ENCODE measurements around the gene TRERF1.

Gene TRERF1

DNA sequence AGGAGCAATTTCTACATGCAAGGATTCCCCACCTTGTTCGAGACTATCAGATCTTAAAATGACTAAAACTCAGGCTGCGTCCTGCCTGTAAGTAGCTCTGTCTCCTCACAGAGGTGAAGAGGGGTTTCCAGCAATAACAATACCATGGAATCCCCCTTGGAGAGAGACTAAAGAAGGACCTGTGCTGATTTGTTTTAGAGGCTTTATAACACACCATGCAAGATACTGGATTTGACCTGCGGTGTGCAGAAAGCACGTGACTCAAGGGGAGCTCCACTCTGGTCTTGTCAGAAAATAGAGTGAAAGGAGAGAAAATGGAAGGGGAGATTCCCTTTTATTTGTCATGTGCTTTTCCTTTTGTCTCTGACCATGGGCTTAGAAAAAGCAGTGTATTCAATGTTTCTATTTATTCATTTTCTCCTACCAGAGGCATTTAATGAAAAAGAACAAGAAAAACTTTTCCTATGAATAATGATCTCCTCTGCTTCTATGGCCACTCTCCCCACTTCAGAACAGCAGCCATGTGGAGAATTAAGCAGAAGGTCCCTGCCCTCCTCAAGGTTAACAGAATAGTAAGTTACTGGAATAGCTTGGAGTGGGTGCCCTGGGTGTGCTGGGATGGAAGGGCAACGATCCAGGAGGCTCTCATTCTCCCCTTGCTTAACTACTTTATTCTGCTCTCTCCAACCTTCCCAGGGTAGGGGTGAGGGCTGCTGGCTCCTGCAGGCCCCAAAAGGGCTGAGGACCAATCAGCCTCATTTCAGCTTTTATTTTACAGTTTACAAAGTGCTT lies 214.8 kb downstream of the TRERF1 start:
- H4K20me1 ChIP-seq: no peaks in the 10 kb centered on the region
- TF ChIP-seq Cebpa-rat (IDR thresholded peaks at IDR 0.05): no peak
- no peak overlapping the region for H3K4me3 ChIP-seq
- no peaks in the 10 kb centered on the region for H3K4me1 ChIP-seq
- no peaks in the 10 kb centered on the region for H3K9me3 ChIP-seq (replicated peaks in 1 of 11)
- H3K4me2 ChIP-seq: no peak overlapping the region
- H3K27ac ChIP-seq: no peak overlapping the region
- H3K36me3 ChIP-seq: peaks cover 51 to 97% (median 78%) of the 10 kb centered on the region in 11 experiments
- H3K27me3 ChIP-seq: no peaks in the 10 kb centered on the region
- no peak overlapping the region for H3K9ac ChIP-seq

DNA sequence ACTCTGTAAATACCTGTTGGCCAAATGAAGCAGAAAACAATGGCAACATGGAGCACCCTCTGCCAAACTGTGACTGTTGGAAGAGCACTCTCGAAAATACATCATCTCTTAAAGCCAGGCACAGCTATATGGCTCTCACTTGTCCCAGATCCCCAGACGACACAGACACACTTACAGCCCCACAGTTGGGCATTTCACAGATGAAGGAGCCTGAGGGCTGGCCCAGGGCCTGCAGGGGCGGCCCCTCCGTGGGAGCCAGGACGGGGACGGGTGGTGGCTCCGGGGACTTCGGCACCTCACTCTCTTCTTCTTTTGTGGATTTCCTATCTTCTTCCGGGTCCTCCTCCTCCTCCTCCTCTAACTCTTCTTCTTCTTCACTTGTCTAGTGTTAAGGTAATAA lies 215.7 kb downstream of the TRERF1 start:
- Histone ChIP-seq H3K4me3 (no peak overlapping the region), H3K4me2 (no peak overlapping the region), H4K20me1 (no peaks in the 10 kb centered on the region), H3K36me3 (peaks cover 43 to 95% (median 78%) of the 10 kb centered on the region in 11 experiments), H3K27ac (no peak overlapping the region), H3K9ac (no peak overlapping the region), H3K9me3 (replicated peaks in 1 of 11) (no peaks in the 10 kb centered on the region), H3K27me3 (no peaks in the 10 kb centered on the region), H3K4me1 (no peaks in the 10 kb centered on the region)
- TF ChIP-seq Cebpa-rat (IDR thresholded peaks at IDR 0.05): no peak

DNA sequence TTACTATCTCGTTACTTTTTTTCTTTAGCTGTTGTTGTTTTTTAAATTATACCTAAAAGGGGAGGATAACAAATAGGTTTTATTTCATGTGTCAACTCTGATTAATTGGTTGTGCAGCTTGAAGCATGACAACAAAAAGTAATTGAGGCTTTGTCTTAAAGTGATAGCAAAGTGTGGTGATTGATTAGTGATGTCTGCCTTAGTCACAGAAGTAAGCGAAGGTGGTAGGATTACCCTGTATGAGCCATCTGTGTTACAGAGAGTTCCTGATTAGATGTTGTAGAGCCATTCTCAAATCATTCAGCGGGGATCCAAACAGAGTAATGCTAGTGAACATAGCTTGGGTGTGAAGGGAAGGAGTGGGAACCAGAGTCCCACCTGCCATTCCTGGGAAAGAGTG lies 219.7 kb downstream of the TRERF1 start:
- Histone ChIP-seq H3K9ac (no peak overlapping the region), H4K20me1 (no peaks in the 10 kb centered on the region), H3K36me3 (peaks cover 45 to 96% (median 80%) of the 10 kb centered on the region in 11 experiments), H3K4me3 (no peak overlapping the region), H3K4me2 (no peak overlapping the region), H3K9me3 (replicated peaks in 1 of 11) (no peaks in the 10 kb centered on the region), H3K27ac (no peak overlapping the region), H3K4me1 (no peaks in the 10 kb centered on the region), H3K27me3 (no peaks in the 10 kb centered on the region)
- TF ChIP-seq Cebpa-rat (IDR thresholded peaks at IDR 0.05): no peak

DNA sequence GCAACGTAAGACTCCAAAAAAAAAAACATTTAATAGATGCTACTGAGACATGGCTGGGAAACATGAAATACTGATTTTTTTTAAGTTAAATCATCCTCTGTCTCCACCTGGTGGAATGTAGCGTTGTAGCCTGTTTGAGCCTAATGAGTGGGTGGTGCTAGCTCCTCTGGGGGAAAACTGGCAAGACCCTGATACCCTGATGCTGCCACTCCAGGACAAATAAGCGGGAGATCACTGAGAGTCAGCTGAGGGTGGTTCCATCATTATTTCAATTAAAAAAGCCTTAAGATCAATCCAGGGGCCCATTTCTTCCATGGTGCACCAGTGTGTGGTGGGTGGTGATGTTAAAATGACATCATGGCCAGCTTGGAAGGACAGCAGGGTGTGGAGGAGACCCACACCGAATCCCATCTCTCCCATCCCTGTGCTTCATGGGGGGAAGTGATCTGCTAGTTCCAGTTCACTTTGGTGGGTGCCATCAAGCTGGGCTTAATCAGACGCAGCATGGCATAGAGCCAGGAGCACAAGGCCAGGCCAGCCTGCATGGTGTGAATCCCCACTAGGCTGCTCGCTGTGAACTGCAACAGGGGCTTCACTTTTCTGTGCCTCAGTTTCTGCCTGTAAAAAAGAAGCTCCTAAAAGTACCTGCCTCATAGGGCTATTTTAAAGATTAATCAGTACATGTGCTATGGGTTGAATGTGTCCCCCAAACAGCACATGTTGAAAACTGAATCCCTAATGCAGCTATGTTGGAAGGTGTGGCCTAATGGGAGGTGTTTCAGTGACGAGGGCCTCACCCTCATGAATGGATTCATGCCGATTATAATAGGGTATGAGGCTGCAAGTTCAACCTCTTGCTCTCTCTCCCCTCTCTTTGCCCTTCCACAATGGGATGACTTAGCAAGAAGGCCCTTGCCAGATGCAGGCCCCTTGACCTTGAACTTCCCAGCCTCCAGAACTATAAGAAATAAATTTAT lies 221.1 kb downstream of the TRERF1 start:
- no peak for TF ChIP-seq Cebpa-rat (IDR thresholded peaks at IDR 0.05)
- Histone ChIP-seq H3K27ac (no peak overlapping the region), H3K4me2 (no peak overlapping the region), H3K9me3 (replicated peaks in 1 of 11) (no peaks in the 10 kb centered on the region), H3K36me3 (peaks cover 35 to 92% (median 71%) of the 10 kb centered on the region in 11 experiments), H3K4me1 (no peaks in the 10 kb centered on the region), H4K20me1 (no peaks in the 10 kb centered on the region), H3K27me3 (no peaks in the 10 kb centered on the region), H3K4me3 (no peak overlapping the region), H3K9ac (no peak overlapping the region)

DNA sequence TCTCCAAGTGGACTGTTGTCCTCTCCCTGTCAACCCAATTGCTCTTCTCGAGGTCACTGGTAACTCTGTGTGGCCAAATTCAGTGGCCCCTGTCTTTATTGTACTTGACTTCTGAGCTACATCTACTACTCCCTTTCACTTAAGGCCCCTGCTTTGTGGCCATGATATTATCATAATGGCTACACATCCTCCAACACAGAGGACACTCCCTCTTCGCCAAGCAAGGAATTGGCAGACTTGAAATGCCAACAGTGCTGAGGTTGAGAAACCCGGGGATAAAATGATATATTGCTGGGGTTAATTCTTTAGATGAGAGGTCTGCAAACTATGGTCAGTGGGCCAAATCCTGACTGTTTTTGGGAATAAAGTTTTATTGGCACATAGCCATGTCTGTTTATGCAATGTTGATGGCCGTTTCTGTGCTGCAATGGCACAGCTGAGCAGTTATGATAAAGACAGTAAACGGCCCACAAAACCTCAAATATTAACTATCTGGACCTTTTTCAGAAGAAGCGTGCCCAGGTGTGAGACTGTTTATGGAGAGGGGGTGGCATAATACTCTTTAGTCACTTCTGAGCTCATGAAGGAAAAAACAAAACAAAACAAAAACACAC lies 222.1 kb downstream of the TRERF1 start:
- Histone ChIP-seq H3K4me1 (peaks cover 0 to 4% (median 0%) of the 10 kb centered on the region in 10 experiments; a peak in 3 of 20 replicates), H3K27me3 (no peaks in the 10 kb centered on the region), H3K27ac (no peak overlapping the region), H3K4me2 (no peak overlapping the region), H3K9me3 (replicated peaks in 1 of 11) (no peaks in the 10 kb centered on the region), H3K9ac (no peak overlapping the region), H3K4me3 (no peak overlapping the region), H4K20me1 (no peaks in the 10 kb centered on the region), H3K36me3 (peaks cover 28 to 84% (median 65%) of the 10 kb centered on the region in 11 experiments)
- no peak for TF ChIP-seq Cebpa-rat (IDR thresholded peaks at IDR 0.05)

DNA sequence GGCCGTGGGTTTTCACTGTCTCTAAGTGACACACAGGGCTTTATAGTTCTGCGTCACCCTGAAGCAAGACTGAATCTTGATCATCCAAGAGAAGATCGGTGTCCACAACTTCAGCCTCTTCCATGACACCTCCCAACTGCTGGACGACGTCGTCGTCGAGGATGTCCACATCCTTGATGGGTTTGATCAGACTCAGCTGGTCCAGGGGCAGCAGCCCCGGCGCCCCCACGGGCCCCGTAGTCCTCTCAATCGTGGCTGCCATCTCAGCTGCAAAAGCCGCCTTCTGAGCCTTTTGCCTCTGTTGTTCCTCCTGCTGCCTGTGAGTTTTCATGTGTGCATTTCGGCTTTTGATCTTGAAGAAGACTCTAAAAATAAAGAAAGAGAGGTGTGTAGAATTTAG lies 223.4 kb downstream of the TRERF1 start:
- H4K20me1 ChIP-seq: no peaks in the 10 kb centered on the region
- H3K4me3 ChIP-seq: no peak overlapping the region
- no peak overlapping the region for H3K27ac ChIP-seq
- no peaks in the 10 kb centered on the region for H3K9me3 ChIP-seq (replicated peaks in 1 of 11)
- H3K36me3 ChIP-seq: peaks cover 28 to 71% (median 59%) of the 10 kb centered on the region in 11 experiments
- no peak for TF ChIP-seq Cebpa-rat (IDR thresholded peaks at IDR 0.05)
- no peak overlapping the region for H3K4me2 ChIP-seq
- H3K4me1 ChIP-seq: peaks cover 0 to 9% (median 0%) of the 10 kb centered on the region in 10 experiments; a peak in 3 of 20 replicates
- H3K9ac ChIP-seq: peak overlapping the region in 1 of 11 experiments; percentile 10; a peak in 1 of 22 replicates
- no peaks in the 10 kb centered on the region for H3K27me3 ChIP-seq

DNA sequence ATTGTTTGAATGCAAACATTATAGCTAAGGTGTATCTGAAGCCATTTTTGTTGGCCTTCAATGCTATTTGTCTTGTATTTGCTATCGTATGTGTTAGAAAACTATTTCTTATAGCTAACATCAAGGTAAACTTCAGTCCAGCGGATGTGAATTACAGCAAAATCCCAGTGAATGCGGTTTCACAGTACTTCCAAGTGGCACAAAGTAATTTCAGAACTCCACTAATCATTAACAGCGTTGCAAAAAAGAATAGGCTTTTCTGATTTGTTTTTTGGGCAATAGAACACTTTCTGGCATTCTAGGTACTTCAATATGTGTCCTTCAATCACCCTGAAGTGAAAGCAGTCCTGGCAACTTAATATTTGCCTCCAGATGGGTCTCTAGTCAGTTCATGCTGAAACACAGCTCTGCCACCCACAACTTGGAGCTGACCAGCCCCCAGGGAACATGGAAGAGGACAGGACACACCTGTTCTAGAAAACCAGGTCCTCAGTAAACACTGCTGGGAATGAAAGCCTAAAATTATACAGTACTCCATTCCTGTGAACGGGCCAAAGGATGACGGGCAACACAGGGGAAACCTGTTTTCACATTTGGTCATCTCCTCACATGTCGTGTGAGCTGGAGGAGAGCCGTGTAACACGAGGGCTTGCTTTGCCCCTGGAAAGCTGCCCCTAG lies 224.4 kb downstream of the TRERF1 start:
- Histone ChIP-seq H4K20me1 (no peaks in the 10 kb centered on the region), H3K27ac (no peak overlapping the region), H3K27me3 (no peaks in the 10 kb centered on the region), H3K9ac (no peak overlapping the region), H3K9me3 (replicated peaks in 1 of 11) (no peaks in the 10 kb centered on the region), H3K4me3 (no peak overlapping the region), H3K4me1 (peaks cover 0 to 9% (median 0%) of the 10 kb centered on the region in 10 experiments; a peak in 3 of 20 replicates), H3K4me2 (no peak overlapping the region), H3K36me3 (peaks cover 24 to 61% (median 50%) of the 10 kb centered on the region in 11 experiments)
- TF ChIP-seq Cebpa-rat (IDR thresholded peaks at IDR 0.05): no peak

DNA sequence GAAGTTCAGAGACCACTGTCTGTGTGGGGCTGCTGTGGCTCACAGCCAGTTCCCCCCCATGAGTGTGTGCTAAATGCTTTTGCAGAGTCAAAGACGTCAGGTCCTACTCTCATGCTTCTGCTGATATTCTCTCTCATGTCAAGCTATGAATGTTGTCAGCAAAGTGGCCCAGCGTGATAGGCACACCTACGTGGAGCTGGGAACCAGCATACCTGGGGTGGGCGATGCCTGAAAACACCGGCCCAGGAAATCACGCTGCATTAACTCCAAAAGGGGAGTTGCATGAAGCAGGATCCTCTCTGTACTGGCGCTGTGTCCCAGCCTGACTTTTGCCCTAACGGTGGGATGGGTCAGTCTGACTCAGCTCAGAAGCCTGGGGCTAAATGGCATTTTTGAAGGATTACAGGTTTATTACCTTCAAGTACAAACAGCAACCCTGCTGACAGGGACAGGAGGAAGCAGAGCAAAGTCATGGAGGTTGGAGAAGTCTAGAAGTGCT lies 225.0 kb downstream of the TRERF1 start:
- Histone ChIP-seq H3K4me1 (peaks cover 0 to 9% (median 0%) of the 10 kb centered on the region in 10 experiments; a peak in 3 of 20 replicates), H3K9me3 (replicated peaks in 1 of 11) (no peaks in the 10 kb centered on the region), H3K27ac (no peak overlapping the region), H3K4me3 (no peak overlapping the region), H3K27me3 (no peaks in the 10 kb centered on the region), H3K4me2 (no peak overlapping the region), H3K36me3 (peaks cover 21 to 55% (median 44%) of the 10 kb centered on the region in 11 experiments), H3K9ac (no peak overlapping the region), H4K20me1 (no peaks in the 10 kb centered on the region)
- TF ChIP-seq Cebpa-rat (IDR thresholded peaks at IDR 0.05): no peak
